ENCODE measurements around the gene GNB1.

- no peak for TF ChIP-seq CTCF (IDR thresholded peaks at IDR 0.05; ENCODE audit: low read depth, low read length, poor library complexity, severe bottlenecking)
- TF ChIP-seq EZH2phosphoT487 (IDR thresholded peaks at IDR 0.05; ENCODE audit: borderline replicate concordance, low read length), result no peak
Observed at GRCh38 chr1:1781526-1781903, 109.4 kb downstream of the GNB1 start.

Data from DOHH2 (cell line).